DMS53 treated with DMSO at 0.1 percent for 48 hours (cell line): Measurements from ENCODE around the gene CST11.

Source experiments
- DNase-seq: peaks from one replicate; lab custom pipeline; 2025; ENCODE audit not compliant: unreplicated experiment; lab: John Stamatoyannopoulos, UW

Gene CST11

GRCh38 chr20:23420943-23421931 is 31.4 kb downstream of the CST11 start, which contains the start of gene NAPB:
Gene NAPB (minus strand): TSS chr20:23421488. CDS start chr20:23421402, 86 bp downstream.
- DNase-seq = peak; percentile 89

GRCh38 chr20:23419995-23420901 is 32.4 kb downstream of the CST11 start:
- DNase-seq = no peak

GRCh38 chr20:23419657-23419994 is 33.0 kb downstream of the CST11 start:
- no peak for DNase-seq

GRCh38 chr20:23417861-23418260 is 34.8 kb downstream of the CST11 start:
- DNase-seq = no peak

- DNase-seq = no peak
Observed at GRCh38 chr20:23415959-23416583, 36.6 kb downstream of the CST11 start.

GRCh38 chr20:23415555-23415954 is 37.1 kb downstream of the CST11 start:
- DNase-seq = no peak

GRCh38 chr20:23414526-23415188 is 38.0 kb downstream of the CST11 start:
- DNase-seq = no peak

- DNase-seq = no peak
Observed at GRCh38 chr20:23413862-23414422, 38.7 kb downstream of the CST11 start.

GRCh38 chr20:23412026-23412425 is 40.6 kb downstream of the CST11 start:
- DNase-seq = no peak

GRCh38 chr20:23410916-23411695 is 41.6 kb downstream of the CST11 start:
- no peak for DNase-seq

- DNase-seq = no peak
Observed at GRCh38 chr20:23409800-23410199, 42.9 kb downstream of the CST11 start.

- no peak for DNase-seq
Observed at GRCh38 chr20:23408957-23409356, 43.7 kb downstream of the CST11 start.

- DNase-seq = no peak
Observed at GRCh38 chr20:23407781-23408464, 44.8 kb downstream of the CST11 start.

- no peak for DNase-seq
Observed at GRCh38 chr20:23406880-23407279, 45.8 kb downstream of the CST11 start.

GRCh38 chr20:23404196-23404595 is 48.5 kb downstream of the CST11 start:
- no peak for DNase-seq

- no peak for DNase-seq
Observed at GRCh38 chr20:23403751-23404150, 48.9 kb downstream of the CST11 start.

- no peak for DNase-seq
Observed at GRCh38 chr20:23401051-23401450, 51.6 kb downstream of the CST11 start.
